ENCODE measurements around the gene PDCD2L.
"Not testable (repeated sequence)": the region's sequence is repeated elsewhere in the genome, so short reads cannot be mapped to it uniquely, and the experiment has no call there.

PDCD2L gene

DNA sequence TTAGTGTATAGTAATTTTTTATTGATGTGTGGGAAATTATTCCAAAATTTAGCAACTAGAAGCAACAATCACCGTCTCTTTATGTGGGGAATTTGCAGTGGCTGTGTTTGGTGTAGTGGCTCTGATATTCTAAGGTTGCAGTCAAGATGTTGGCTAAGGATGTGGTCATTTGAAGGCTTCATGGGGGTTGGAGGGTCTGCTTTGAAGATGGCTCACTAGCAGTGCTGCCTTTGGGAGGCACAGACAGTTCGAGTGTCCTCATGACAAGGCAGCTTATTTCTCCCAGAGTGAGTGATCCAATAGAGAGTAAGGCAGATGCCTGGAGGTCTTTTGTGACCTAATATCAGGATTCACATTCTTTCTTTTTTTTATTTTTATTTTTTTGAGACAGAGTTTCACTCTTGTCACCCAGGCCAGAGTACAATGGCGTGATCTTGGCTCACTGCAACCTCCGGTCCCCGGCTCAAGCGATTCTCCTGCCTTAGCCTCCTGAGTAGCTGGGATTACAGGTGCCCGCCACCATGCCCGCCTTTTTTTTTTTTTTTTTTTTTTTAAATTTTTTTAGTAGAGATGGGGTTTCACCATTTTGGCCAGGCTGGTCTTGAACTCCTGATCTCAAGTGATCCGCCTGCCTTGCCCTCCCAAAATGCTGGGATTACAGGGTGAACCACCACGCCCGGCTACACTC lies 30.5 kb upstream of the PDCD2L start:
- no peak for DNase-seq (ENCODE audit: low read depth, low spot score)

DNA sequence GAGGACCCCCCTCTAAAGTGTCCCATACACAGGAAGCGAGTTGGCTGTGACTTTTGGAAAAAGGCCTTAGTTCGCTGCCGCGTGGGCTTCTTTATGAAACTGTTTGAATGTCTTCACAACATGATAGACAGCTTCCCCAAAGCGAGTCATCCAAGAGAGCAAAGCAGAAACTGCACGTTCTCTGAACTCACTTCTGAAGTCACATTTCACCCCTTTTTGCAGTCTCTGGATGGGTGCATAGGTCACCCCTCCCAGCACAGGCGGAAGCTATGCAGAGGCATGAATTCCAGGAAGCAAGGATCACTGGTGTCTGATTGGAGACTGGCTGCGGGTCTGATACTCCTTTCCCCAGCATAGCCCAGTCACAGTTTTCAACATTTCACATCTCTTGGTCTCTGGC lies 28.6 kb upstream of the PDCD2L start:
- no peak for DNase-seq (ENCODE audit: low read depth, low spot score)

DNA sequence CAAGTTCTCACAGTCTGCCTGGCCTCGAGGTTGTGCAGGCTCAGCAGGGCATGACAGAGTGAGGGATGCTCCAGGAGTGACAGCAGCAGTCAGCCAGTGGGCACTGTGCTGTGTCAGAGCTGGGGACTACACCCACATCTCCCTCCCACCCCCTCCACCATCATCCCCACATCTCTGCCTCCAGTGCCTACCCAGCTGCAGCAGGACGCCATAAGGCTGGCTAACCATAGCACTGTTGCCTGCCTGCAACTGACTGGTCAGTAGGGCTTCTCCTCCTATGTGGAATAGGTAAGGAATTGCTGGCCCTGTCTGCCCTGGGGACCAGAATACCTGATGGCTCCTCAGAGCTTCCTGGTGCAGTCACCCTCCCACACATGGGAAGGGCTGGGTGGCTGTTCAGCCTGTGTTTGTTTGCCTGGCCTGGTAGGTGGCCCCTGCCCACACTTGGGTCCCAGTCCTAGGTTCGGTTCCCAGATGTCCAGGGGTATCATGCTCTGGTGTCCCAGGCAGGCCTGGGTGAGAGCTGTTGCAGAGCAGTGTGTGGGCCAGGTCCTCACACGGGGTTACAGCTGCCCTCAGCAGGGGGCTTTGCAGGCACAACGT lies 23.5 kb upstream of the PDCD2L start:
- DNase-seq (ENCODE audit: low read depth, low spot score): no peak

DNA sequence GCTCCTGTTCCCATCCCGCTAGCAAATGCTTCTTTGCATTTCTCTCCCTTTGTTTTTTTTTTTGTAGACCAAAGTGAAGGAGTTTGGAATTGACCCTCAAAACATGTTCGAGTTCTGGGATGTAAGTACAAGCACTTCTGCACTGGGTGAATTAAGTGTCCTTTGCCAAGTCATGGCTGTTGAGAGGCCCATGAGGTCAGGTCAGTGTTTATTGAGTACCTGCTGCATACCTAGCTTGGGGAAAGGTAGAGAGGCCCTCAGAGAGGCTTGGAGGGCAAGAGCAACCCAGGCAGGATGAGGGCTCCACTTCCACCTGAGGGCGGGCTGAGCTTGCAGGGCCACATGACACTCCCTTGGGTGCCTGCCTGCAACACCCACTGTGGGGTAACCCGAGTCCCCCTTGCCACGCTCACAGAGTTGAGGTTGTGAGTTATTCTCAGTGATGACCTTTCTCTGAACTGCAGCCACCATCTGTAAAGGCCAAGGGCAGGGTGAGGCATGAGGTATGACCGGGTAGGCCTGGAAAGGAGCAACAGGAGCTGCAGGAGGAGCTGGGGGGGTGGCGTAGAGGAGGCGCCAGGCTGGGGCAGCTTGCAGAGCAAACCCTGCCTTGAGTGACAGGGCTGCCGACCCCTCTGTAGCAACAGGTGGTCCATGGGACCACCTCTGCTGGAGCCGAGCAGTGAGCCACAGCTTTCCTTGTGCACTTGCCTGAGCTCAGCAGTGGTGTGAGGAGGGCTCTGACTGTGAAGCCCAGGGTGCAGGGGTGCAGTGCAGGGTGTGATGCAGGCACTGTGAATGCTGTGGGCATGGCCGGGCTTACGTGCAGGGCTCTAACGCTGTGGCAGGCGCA lies 22.6 kb upstream of the PDCD2L start:
- DNase-seq (ENCODE audit: low read depth, low spot score): no peak

DNA sequence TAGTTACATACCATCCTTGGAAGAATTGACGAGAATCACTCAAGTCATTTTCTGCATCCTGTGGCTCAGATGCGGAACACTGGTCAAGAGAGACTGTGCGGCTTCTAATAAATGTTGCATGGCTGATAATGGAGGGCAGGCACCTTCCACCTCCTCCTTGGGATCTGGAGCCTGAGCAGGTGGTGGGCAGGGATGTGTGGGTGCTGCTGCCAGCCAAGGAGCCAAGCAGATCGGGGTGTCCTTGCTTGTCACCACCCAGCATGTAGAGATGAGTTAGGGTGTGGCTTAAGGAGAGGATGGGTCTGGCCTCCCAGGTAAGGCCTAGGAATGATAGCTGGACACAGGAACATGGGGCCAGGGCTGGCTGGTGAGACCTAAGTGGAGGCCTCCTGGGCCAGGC lies 21.7 kb upstream of the PDCD2L start:
- DNase-seq (ENCODE audit: low read depth, low spot score): no peak

DNA sequence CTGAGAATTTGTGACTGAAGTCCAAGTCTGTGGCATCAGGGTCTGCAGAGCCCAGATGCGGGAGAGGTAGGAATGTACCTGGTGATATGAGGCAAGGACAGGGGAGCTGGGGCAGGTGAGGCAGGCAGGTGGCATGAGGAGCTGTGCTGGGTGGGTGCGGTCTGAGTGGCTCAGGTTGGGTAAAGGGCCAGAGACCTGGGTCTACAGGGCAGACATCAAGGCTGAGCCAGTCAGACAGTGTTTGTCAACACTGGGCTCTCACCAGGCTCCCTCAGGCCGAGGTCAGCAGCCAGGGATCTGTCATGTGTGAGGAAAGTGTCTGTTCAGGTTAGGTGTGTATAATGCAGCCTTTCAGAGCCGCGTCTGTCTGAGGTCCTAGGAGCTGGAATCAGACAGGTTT lies 20.6 kb upstream of the PDCD2L start:
- DNase-seq (ENCODE audit: low read depth, low spot score): no peak

DNA sequence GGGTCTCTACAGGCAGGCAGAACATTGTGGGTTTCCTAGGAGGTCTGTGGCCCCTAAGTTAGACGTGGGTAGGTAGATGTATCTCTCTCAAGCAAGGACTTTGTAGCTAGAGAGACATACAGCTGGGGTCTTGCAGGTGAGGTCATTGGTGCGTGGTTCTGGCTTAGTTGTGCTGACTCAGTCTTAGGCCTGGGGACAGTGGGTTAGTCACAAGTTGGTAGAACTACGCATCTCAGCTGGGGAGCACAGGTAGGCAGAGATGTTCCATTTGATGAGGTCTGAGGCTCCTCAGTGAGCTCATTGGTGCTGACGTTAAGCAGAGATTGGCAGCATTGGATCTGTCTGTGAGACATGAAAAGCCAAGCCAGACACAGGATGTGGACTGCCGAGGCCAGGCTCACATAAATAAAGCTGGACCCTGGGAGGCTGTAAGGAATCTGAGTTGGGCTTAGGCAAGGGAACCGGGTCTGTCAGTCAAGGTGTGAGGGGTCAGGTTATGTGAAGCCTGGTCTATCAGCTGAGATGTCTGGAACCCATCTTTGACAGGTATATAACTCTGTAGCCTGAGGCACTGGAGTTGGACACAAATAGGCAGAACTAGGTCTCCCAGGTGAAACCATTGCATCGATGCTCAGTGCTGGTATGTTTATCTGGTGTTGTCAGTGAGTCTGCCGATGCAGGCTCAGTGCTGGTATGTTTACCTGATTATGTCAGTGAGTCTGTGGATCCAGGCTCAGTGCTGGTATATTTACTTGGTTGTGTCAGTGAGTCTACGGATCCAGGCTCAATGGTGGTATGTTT lies 17.4 kb upstream of the PDCD2L start:
- DNase-seq (ENCODE audit: low read depth, low spot score): no peak

DNA sequence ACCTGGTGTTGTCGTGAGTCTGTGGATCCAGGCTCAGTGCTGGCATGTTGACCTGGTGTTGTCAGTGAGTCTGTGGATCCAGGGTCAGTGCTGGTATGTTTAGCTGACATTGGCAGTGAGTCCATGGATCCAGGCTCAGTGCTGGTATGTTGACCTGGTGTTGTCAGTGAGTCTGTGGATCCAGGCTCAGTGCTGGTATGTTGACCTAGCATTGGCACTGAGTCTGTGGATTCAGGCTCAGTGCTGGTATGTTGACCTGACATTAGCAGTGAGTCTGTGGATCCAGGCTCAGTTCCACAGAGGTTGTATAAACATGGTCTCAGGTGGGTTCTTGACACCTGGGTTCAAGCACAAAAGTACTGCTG lies 16.8 kb upstream of the PDCD2L start:
- DNase-seq (ENCODE audit: low read depth, low spot score): no peak

DNA sequence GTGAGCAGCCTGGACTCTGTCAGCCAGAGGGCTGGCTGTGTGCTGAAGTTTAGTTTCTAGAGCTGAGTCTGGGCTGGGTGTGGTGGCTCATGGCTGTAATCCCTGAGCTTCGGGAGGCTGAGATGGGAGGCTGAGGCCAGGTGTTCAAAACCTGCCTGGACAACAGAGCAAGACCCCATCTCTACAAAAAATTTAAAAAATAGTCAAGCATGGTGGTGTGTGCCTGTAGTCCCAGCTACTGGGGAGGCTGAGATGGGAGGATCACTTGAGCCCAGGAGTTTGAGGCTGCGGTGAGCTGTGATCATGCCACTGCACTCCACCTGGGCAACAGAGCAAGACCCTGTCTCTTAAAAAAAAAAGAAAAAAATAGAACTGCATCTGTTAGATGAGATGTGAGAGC lies 15.5 kb upstream of the PDCD2L start:
- not testable (repeated sequence) for DNase-seq (ENCODE audit: low read depth, low spot score)

DNA sequence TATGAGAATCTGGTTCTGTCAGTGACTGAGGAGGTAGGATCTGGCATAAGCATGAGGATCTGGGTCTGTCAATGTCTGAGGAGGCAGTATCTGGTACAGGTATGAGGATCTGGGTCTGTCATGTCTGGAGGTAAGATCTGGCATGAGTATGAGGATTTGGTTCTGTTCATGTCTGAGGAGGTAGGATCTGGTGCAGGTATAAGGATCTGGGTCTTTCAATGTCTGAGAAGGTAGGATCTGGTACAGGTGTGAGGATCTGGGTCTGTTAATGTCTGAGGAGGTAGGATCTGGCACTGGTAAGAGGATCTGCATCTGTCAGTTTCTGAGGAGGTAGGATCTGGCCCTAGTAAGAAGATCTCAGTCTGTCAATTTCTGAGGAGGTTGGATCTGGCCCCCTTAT lies 12.4 kb upstream of the PDCD2L start:
- DNase-seq (ENCODE audit: low read depth, low spot score): no peak

DNA sequence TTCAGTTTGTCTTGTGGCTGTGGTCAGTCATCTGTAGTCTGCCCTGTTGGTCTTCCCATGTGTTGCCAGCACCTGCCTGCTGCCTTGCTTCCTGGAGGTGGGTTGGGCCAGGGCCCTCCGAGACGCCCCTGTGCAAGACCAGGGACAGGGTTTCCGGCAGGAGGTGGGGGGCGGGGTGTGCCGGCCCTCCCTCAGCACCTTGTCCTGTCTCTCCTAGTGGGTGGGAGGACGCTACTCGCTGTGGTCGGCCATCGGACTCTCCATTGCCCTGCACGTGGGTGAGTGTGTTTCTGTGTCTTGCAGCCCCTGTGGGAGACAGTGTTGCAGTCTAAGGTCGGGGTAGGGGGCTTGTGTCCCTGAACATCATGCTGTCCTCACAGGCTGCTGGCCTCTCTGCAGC lies 11.2 kb upstream of the PDCD2L start:
- DNase-seq (ENCODE audit: low read depth, low spot score): no peak

DNA sequence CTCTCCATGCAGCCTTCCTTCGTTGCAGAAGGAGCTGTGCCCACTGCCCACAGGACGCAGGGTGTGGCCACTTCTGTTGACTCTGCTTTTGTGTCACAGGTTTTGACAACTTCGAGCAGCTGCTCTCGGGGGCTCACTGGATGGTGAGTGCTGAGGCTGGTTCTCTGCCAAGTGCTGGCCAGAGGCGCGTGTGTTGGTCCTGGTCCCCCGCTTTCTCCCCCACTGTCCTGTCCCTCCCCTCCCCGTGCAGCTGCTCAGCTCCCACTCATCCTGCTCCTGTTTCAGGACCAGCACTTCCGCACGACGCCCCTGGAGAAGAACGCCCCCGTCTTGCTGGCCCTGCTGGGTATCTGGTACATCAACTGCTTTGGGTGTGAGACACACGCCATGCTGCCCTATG lies 10.6 kb upstream of the PDCD2L start:
- DNase-seq (ENCODE audit: low read depth, low spot score): no peak

DNA sequence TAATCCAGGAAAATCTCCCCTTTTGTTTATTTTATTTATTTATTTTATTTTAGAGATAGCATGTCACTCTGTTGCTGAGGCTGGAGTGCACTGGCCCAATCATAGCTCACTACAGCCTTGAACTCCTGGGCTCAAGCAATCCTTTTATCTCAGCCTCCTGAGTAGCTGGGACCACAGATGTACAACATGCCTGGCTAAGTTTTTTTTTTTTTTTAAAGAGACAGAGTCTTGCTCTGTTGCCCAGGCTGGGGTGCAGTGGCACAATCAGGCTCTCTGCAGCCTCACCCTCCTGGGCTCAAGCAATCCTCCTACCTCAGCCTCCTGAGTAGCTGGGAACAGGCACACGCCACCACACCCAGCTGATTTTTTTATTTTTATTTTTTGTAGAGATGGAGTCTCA lies 6.3 kb upstream of the PDCD2L start:
- no peak for DNase-seq (ENCODE audit: low read depth, low spot score)

DNA sequence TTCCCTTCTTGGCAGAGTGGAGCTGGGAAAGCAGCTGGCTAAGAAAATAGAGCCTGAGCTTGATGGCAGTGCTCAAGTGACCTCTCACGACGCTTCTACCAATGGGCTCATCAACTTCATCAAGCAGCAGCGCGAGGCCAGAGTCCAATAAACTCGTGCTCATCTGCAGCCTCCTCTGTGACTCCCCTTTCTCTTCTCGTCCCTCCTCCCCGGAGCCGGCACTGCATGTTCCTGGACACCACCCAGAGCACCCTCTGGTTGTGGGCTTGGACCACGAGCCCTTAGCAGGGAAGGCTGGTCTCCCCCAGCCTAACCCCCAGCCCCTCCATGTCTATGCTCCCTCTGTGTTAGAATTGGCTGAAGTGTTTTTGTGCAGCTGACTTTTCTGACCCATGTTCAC lies 4.3 kb upstream of the PDCD2L start:
- DNase-seq (ENCODE audit: low read depth, low spot score): no peak

DNA sequence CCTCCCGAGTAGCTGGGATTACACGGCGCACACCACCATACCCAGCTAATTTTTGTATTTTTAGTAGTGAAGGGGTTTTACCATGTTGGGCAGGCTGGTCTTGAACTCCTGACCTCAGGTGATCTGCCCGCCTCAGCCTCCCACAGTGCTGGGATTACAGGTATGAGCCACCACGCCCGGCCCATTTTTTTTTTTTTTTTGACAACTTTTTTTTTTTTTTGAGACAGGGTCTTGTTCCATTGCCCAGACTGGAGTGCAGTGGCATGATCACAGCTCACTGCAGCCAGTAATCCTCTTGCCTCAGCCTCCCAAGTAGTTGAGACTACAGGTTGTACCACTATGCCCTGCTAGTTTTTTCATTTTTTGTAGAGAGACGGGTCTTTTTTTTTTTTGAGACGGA lies 3.4 kb upstream of the PDCD2L start:
- not testable (repeated sequence) for DNase-seq (ENCODE audit: low read depth, low spot score)

DNA sequence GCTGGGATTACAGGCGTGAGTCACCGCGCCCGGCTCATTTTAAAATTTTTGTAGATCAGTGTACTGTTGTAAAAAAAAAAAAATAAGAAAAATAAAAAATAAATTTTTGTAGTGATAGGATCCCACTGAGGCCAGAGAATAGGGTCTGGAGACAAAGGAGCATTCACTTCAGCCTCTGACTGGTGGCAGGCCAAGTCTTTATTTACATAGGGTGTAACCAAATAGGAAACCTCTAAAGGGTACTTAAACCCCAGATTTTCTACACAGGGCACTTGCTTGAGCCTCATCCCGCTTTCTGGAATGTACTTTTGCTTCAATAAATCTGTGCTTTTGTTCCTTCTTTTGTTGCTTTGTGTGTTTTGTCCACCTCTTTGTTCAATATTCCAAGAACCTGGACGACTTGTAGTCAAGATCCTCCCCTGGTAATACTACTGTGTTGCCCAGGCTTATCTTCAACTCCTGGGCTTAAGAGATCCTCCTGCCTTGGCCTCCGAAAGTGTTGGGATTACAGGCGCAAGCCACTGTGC lies 2.1 kb upstream of the PDCD2L start:
- DNase-seq (ENCODE audit: low read depth, low spot score): no peak

DNA sequence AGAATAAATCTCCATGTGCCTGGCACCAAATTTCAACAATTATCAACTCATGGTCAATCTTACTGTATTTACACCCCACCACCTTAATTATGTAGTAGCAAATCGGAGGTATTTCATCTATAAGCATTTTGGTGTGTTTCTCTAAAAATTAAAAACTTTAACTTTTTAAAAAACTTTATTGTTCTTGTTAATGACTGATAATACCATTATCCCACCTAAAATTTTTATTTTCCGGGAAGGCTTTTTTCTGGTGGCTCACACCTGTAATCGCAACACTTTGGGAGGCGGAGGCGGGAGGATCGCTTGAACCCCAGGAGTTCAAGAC lies 453 bp upstream of the PDCD2L start:
- no peak for DNase-seq (ENCODE audit: low read depth, low spot score)

DNA sequence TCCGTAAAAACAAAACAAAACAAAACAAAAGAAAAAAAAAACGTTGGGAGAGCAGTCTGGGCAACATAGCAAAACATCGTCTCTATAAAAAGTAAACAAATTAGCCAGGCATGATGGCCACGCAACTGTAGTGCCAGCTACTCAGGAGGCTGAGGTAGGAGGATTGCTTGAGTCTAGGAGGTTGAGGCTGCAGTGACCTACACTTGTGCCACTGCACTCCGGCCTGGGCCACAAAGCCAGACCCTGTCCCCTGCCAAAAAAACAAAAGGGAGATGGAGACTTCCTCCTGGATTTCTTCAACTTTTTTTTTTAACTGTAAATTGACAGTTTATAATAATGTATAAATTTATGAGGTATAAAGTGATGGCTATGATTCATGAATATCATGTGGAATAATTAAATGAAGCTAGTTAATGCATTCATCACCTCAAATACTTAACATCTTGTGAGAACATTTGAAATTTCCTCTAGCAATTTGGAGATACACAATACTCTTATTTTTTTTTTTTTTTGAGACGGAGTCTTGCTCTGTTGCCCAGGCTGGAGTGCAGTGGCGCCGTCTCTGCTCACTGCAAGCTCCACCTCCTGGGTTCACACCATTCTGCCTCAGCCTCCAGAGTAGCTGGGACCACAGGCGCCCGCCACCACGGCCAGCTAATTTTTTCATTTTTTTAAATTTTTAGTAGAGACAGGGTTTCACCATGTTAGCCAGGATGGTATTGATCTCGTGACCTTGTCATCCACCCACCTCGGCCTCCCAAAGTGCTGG lies 1.9 kb downstream of the PDCD2L start:
- no peak for DNase-seq (ENCODE audit: low read depth, low spot score)

DNA sequence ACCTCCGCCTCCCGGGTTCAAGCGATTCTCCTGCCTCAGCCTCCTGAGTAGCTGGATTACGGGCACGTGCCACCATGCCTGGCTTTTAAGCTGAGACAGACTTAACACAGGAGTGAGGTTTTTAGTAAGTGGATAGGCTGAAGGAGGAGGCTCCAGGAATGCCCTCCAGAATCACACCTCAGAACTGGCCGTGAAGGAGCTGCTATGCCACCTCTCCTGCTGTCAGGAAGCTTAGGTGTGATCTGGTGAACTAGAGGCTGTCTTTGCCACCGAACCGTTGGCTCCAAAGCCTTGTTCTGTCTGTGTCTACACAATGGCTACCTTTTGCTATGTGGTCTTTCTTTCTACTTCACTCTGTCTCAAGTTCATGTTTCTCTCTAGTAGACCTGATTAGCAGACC lies 4.2 kb downstream of the PDCD2L start:
- no peak for DNase-seq (ENCODE audit: low read depth, low spot score)

DNA sequence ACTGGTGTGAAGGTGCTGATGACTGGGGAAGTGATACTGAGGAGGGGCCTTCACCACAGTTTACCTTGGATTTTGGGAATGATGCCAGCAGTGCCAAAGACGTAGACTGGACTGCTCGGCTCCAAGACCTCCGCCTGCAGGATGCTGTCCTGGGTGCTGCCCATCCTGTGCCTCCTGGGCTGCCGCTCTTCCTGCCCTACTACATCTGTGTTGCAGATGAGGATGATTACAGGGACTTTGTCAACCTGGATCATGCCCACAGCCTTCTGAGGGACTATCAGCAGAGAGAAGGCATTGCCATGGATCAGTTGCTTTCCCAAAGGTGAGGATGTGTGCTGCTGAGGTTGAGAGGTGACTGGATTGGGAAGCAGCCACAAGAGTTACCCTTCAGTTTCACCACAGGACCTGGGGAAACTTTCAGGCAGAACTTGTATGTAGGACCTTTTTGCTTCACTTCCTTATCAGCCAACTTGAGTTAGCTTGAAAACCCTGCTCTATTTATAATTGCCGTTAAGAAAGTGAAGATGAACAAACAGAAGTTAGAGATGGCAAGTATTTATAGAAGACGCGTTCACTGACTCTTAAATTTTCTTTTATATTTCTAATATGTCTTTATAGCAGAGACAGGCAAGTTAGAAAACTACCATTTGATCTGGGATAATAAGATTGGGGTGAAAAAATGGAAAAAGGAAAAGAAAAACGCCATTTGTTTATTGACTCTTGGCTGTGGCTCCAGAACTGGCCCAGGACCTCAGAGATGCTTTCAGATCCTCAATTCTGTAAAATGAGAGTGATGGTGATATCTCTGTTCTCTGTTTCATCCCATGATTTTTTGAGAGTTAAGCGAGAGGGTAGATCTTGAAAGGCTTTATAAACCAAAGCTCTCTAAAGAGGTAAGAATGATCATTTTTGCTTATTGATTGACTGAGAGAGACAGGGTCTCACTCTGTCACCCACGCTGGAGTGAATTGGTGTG lies 5.3 kb downstream of the PDCD2L start:
- no peak for DNase-seq (ENCODE audit: low read depth, low spot score)
